ENCODE data around the gene FAM156B.
"Not testable (repeated sequence)": the region's sequence is repeated elsewhere in the genome, so short reads cannot be mapped to it uniquely, and the experiment has no call there.

FAM156B gene

GRCh38 chrX:52923781-52924241 lies 26.7 kb downstream of the FAM156B start:
- DNase-seq (ENCODE audit: low read depth in 2 of 2): no peak

- DNase-seq (ENCODE audit: low read depth in 2 of 2): not testable (repeated sequence)
These were observed 33.1 kb downstream of the FAM156B start for GRCh38 chrX:52930214-52930613.

GRCh38 chrX:52933213-52933612 lies 36.1 kb downstream of the FAM156B start:
- DNase-seq (ENCODE audit: low read depth in 2 of 2): no peak

- DNase-seq (ENCODE audit: low read depth in 2 of 2): no peak
These were observed 37.0 kb downstream of the FAM156B start for GRCh38 chrX:52933976-52934703.

- peak; percentile 83 to 97 for DNase-seq (ENCODE audit: low read depth in 2 of 2)
These were observed 37.8 kb downstream of the FAM156B start for GRCh38 chrX:52934704-52935469.

- DNase-seq (ENCODE audit: low read depth in 2 of 2): not testable (repeated sequence)
These were observed 38.3 kb downstream of the FAM156B start for GRCh38 chrX:52935470-52935784.

GRCh38 chrX:52940704-52941103 lies 43.6 kb downstream of the FAM156B start:
- not testable (repeated sequence) for DNase-seq (ENCODE audit: low read depth in 2 of 2)

- not testable (repeated sequence) for DNase-seq (ENCODE audit: low read depth in 2 of 2)
These were observed 44.6 kb downstream of the FAM156B start for GRCh38 chrX:52941728-52942127.

GRCh38 chrX:52945838-52946494 lies 48.8 kb downstream of the FAM156B start:
- DNase-seq (ENCODE audit: low read depth in 2 of 2): not testable (repeated sequence)

GRCh38 chrX:52947501-52947900 lies 50.4 kb downstream of the FAM156B start:
- DNase-seq (ENCODE audit: low read depth in 2 of 2): not testable (repeated sequence)

GRCh38 chrX:52948265-52948664 lies 51.1 kb downstream of the FAM156B start:
- not testable (repeated sequence) for DNase-seq (ENCODE audit: low read depth in 2 of 2)

GRCh38 chrX:52949325-52949724 lies 52.2 kb downstream of the FAM156B start:
- not testable (repeated sequence) for DNase-seq (ENCODE audit: low read depth in 2 of 2)

GRCh38 chrX:52949884-52950283 lies 52.8 kb downstream of the FAM156B start:
- not testable (repeated sequence) for DNase-seq (ENCODE audit: low read depth in 2 of 2)
